Stimulated activated CD8-positive, alpha-beta memory T cell treated with anti-CD3 and anti-CD28 coated beads, Interleukin-12 subunit alpha, Interleukin-12 subunit beta, amount 100 ng/mL, for 1 hour (primary cell): ENCODE data around the gene KRTAP1-5.
"Not testable (repeated sequence)": the region's sequence is repeated elsewhere in the genome, so short reads cannot be mapped to it uniquely, and the experiment has no call there.

Source experiments
- DNase-seq: peaks from one replicate; pipeline ENCODE4 v3.0.0-alpha.2; 2020; ENCODE audit warnings: low read depth

Gene KRTAP1-5

DNA sequence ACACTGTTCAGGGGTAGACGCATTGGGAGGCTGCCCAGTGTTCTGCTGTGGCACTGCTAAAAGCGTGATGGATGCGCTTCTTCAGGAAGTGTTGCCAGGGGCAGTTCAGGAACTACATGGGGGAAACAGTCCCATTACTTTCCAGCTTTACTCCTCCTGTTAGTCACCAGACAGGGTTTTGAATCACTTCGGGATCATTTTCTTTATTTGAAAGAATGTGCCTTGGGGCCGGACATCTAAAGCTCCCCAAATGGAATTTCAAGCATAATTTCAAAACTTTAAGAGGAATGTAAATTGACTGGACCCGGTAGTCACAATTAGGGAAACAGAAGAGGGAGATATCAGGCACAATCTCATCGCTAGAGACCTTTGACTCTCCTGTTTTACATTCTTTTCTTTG is 21.4 kb upstream of the KRTAP1-5 start:
- no peak for DNase-seq

DNA sequence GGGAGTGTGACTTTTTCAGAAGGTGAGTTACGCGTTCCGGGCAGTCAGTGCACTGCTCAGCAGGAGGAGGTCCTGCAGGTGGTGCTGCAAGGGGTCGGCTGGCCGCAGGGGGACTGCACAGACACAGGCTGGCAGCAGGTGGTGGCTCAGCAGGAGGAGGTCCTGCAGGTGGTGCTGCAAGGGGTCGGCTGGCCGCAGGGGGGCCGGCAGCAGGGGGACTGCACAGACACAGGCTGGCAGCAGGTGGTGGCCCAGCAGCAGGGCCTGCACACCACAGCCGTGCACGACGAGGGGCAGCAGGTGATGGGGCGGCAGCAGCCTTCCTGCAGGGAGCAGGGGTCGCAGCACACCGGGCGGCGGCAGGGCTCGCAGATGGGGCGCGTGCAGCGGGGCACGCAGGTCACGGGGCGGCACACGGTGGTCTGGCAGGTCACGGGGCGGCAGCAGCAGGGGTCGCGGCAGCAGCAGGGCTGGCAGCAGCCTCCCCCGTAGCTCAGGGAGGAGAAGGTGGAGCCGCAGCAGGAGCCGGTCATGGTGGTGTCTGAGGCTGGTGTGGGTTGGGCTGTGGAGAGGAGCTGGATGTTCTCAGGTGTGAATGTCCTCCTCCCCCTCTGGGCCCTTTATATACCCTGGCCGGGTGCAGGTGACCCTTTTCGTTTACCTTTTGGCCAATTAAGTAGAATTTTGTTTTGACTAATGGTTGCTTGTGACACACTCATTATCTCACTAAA is 19.9 kb upstream of the KRTAP1-5 start, which contains the start of gene KRTAP2-1:
TSS of gene KRTAP2-1 (minus strand) at position 582 of the 731 bp plus-strand sequence. CDS start at position 533, 49 bp downstream.
- DNase-seq = not testable (repeated sequence)

DNA sequence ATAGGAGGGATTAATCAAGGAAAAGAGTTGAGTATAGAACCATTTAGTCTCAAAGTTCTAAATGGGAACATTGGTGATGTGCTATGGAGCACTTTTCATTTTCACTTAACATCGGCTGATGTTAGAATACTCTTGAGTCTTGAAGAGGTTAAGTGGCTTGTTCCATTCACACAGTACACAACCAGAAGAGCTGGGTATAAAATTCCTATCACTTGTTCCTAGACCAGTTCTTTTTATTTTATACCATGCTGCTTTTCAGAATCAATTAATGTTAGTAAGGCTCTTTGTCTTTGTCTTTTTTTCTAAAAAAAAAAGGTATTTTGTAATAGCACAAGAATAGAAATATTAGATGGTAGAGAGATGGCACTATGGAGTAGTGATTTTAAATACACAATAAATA is 15.9 kb upstream of the KRTAP1-5 start:
- no peak for DNase-seq

DNA sequence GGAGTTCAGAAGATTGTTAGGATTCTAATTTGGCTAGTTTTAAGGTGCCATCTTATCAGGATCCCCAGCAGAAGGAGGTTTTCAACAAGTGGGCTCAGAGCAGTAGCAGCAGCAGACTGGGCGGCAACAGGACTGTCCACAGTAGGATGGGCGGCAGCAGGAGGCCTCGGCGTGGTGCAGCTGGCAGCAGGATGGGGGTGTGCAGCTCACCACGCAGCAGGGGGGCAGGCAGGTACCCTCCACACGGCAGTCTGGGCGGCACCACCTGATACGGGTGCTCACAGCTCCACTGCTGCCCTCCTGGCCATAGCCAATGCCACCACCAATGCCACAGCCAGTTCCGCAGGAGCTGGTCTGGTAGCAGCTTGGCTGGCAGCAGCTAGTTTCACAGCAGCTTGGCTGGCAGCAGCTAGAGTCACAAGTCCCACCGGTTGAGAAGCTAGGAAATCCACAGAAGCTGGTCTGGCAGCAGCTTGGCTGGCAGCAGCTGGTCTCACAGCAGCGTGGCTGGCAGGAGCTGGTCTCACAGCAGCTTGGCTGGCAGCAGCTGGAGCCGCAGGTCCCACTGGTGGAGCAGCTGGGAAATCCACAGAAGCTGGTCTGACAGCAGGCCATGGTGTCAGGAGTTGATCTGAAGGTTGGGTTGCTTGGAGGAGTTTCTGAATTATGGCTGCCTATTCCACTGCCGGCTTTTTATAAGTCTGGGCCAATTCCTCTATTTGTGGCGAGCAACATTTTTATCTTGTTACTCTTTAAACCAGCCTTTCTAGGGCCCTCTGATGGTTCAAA is 14.0 kb upstream of the KRTAP1-5 start, which contains the start of gene KRTAP1-1:
TSS of gene KRTAP1-1 (minus strand) at position 668 of the 789 bp plus-strand sequence. CDS start at position 615, 53 bp downstream.
- not testable (repeated sequence) for DNase-seq

DNA sequence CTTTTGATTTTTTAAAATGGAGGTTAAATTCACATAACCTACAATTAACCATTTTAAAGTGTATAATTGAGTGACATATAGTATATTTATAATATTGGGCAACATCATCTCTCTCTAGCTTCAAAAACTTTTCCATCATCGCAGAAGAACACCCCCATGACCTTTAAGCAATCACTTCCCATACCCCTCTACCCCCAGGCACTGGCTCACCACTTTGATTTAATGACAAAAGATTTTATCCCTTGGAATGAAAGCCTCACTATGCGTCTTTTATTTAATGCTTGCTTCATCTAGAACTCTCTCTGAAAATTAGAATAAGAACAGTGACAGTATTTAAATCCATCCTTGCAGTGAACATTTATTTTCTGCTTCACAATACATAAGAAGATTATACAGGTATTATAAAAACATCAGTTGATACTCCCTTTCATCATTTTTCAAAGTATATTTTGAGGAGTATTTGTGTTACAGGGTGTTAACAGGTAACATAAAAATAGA is 10.9 kb upstream of the KRTAP1-5 start:
- no peak for DNase-seq

DNA sequence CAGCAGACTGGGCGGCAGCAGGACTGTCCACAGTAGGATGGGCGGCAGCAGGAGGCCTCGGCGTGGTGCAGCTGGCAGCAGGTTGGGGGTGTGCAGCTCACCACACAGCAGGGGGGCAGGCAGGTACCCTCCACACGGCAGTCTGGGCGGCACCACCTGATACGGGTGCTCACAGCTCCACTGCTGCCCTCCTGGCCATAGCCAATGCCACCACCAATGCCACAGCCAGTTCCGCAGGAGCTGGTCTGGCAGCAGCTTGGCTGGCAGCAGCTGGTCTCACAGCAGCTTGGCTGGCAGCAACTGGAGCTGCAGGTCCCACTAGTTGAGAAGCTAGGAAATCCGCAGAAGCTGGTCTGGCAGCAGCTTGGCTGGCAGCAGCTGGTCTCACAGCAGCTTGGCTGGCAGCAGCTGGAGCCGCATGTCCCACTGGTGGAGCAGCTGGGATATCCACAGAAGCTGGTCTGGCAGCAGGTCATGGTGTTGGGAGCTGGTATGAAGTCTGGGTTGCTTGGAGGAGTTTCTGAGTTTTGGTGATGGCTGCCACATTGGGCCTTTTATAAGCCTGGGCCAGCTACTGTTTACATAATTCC is 7.4 kb upstream of the KRTAP1-5 start, which contains the start of gene KRTAP1-3:
TSS of gene KRTAP1-3 (minus strand) at position 529 of the 590 bp plus-strand sequence. CDS start at position 476, 53 bp downstream.
- DNase-seq = not testable (repeated sequence)

DNA sequence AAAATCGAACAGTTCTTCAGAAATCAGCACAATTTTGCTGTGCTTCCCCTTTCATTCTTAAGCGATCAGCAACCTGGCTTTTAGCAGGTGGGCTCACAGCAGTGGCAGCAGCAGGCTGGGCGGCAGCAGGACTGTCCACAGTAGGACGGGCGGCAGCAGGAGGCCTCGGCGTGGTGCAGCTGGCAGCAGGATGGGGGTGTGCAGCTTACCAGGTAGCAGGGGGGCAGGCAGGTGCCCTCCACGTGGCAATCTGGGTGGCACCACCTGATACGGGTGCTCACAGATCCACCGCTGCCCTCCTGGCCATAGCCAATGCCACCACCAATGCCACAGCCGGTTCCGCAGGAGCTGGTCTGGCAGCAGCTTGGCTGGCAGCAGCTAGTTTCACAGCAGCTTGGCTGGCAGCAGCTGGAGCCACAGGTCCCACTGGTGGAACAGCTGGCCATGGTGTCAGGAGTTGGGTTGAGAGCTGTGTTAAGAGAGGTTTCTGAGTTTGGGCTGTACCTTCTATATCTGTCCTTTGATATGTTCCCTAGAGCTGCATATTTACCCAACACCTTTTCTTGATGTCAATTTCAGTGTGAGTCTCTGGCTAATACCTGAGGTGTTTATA is 2.7 kb upstream of the KRTAP1-5 start, which contains the start of gene KRTAP1-4:
TSS of gene KRTAP1-4 (minus strand) at position 563 of the 613 bp plus-strand sequence. CDS start at position 446, 117 bp downstream.
- no peak for DNase-seq

DNA sequence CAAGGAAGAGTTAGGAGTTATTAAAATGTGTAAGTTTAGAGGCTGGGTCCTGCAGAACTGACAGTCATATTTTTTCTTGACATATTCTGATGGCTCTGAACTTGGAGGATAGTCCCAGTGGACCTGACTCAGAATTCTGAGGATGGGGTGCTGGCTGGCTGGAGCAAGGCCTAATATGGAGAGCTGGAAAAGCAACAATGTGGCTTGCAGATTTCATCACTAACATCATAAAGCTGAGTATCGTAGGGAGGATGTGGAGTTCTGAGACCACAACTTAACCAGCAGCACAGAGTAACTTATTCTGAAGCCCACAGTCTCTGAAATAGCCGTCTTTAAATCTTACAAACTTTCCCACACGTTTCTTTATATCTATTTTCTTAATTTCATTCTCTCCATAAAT is 2.3 kb downstream of the KRTAP1-5 start:
- no peak for DNase-seq

DNA sequence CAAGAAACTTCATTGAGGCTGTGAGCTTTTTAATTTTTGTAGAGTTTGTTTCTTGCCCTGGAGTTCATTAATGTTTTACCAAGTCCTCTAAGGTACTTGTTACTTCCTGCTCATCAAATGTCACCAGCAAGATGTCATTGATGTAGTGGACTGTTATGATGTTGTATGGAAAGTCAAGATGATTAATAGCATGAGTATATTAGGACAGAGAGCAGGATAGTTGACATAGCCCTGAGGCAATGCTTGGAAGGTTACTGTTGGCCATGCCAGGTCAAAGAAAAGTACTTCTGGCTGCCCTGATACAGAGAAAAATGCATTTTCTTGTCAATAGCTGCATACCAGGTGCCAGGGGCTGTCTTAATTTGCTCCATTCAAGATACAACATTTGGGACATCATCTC is 6.7 kb downstream of the KRTAP1-5 start:
- DNase-seq = no peak

DNA sequence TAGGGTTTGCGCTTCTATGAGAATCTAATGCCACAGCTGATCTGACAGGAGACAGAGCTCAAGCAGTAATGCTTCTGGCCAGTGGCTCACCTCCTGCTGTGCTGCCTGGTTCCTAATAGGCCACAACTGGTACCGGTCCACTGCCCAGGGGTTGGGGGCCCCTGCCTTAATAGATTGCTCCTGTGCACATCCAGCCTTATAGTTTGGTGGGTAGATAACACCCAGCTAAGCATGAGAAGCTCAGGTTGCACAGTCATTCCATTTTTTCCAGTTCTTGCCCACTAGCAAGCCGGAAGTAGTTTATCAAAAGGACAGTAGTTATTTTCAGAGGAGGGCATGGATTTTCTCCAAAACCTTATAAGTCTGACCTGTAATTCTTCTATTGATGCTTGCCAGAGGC is 7.6 kb downstream of the KRTAP1-5 start:
- DNase-seq = no peak

DNA sequence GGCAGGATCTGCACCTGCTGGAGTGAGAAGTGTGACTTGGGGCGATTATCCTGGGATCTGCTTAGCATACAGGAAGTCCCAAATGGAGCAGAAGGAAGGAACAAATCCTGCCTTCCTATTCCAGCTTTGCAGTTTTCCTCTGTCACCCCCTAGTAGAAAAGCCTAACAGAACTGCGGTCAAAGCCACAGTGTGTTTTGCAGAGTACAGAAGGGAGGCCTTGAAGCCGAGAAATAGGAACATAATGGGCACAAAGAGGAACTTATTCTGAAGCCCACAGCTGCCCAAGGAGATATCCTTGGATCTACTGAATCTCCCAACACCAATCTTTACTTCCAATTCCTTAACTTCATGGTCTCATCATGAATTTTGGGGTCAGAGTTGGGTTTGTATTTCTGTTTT is 8.5 kb downstream of the KRTAP1-5 start:
- DNase-seq = no peak

DNA sequence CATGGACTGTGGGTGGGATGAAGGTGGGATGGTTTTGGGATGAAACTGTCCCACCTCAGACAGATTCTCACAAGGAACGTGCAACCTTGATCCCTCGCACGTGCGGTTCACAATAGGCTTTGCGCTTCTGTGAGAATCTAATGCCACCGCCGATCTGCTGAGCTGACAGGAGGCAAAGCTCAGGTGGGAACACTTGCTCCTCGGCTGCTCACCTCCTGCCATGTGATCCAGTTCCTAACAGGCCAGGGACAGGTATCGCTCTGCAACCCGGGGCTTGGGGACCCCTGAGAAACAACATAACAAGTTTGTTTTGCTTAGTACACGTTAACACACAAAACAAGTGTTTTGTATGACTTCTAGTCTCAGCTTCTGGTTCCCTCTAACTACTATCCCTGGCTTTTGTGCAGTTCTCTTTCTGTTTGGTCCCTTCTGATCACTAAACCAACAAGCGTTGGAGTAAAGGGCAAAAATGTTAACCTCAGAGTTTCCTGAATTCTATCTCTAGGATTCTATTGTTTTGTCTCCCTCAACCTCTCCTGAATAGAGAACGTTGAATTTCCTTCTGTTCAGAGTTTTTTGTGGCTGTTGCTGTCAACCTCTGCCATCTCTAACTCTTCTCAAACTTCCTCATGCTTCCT is 10.3 kb downstream of the KRTAP1-5 start:
- no peak for DNase-seq

DNA sequence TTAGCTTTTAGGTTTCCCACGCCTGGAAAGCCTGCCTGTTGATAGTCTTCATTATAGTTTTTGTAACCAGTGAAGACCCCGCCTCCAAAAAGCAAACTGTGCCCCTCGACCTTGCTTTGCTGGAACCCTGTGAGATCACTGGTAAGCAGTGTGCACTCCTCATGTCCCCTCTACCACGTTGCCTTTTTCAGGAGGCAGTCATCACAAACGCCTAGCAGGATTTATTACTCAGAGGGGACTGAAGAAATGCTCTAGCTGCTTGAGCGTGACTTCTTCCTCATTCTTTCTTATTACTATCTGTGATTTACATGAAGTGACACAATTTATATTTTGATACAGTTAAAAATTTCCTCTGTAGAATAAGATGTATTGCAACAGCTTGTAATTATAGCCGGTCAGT is 11.6 kb downstream of the KRTAP1-5 start:
- DNase-seq = no peak

DNA sequence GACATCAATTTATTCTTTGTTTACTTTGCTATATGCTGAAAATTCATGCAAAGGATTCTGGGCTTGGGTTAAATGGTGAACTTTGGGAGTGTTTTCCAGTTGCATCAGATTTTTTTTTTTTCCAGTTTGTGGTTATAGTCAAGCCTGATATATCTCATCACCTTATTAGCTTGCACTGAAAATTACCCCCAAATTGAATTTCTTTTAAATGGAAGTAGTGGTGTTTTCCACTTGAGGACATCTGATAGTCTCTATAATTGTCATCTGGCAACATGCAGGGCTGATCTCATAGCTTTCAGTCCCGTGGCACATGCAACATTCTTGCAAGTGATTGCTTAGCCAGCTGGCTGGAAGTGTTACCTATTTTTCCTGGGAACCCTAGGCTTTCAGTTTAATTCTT is 13.4 kb downstream of the KRTAP1-5 start:
- DNase-seq = no peak

DNA sequence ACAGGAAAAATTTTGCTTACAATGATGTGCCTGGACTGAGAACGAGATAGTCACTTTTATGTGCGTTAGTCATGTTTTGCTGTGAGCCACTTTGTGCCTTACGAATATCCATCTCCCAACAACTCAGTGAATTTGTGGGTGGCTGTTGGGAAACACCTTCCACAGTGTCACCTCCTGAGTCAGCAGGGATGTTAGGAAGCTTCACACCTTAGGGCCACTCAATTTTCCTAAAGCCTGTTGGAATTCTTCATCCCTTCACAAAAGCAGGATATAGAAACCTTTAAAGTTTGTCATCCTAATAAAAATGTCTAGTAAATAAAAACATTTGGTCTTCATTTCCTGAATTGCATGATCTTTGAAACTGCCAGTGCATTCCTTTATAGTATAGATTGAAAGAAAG is 13.8 kb downstream of the KRTAP1-5 start:
- no peak for DNase-seq

DNA sequence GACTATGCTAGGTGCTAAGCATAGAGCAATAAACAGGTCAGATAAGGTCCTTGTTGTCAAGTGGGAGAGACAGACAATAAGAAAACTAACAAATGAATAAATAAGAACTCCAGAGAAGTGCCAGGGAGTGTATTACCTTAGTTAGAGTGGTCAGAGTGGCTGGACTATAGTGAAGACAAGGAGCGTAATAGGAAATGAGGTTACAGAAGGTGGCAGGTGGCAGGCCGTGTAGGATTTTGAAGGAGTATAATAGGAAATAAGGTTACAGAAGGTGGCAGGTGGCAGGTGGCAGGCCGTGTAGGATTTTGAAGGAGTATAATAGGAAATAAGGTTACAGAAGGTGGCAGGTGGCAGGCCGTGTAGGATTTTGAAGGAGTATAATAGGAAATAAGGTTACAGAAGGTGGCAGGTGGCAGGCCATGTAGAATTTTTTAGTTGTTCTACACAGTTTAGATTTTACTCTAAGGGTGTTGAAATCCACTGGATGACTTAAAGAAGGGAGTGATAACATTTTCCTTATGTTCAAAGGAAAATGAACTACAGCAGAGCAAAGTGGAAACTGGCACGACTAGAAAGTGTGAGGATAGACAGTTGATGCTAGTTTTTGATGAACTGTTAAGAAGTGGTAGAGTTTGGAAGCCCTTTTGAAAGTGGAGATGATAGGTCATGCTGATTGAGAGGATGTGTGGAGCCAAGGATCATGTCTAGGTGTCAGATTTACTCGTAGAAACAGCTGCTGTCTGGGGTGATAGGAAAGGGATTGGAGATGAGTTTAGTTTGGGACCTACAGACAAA is 14.5 kb downstream of the KRTAP1-5 start:
- no peak for DNase-seq

DNA sequence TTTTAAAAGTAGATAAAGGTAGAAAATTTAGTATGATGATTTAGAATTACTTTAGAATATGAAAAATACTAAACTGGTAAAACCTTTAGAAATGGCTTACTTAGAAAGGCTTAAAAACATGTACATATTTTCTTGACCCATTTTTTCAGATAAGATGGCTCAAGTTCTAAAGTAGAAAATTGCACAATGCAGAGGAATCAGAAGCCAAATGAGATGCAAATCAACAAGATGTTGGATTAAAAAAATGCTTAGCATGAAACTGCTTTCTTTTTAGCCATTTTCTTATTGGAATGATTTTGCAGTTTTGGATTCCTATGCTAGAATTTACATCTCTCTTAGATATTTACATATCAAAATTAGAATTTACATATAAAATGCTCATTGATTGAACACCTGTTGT is 16.6 kb downstream of the KRTAP1-5 start:
- DNase-seq = no peak

DNA sequence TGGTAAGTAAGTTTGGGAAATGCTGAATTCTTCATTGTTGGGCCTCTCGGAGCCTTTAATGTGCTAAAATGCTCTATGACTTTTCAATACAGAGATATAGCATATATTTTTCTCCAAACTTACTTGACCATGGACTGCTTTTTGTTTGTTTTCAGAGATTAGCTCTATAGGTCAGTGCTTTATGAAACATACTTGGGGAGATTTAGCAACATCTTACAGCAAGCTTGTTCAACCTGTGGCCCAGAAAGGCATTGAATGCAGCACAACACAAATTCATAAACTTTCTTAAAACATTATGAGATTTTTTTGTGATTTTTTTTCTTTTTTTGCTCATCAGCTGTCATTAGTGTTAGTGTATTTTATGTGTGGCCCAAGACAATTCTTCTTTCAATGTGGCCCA is 17.1 kb downstream of the KRTAP1-5 start:
- no peak for DNase-seq

DNA sequence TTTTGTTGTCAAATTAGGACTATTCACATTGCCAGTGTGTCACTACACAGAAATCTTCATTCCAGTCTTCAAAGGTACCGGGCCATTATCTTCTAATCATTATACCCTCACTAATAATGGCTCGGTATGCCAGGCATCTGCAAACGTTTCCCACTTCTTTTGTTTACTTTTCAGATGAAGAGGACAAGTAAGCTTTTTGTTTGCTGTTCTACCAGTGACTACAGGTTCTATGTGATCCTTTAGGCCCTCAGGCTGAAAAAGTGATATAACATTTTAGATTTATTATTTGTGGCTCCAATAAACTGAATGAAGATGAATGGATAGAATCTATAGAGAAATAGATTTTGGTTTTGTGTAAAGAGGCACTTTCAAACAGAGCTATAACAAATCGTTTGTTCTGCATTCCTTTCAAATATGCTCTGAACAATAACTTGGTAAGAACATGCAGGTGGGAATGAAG is 17.7 kb downstream of the KRTAP1-5 start:
- DNase-seq = no peak

DNA sequence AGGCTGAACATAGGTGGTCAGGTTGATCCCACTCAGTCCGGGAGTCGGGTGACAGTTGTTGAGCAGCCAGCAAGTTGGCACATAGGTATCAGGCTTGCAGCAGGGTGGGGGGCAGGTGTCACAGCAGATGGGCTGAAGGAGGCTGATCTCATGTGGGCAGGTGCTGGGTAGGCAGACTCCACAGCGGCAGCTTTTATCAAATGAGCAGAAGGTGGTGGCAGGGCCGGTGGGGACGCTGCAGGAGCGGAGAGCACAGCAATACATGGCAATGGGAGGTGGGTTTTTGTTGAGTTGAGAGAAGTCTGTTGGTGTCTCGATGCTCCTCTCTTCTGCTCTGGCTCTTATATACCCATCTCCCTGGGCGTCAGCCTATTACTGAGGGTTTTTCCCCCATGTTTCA is 18.2 kb downstream of the KRTAP1-5 start, which contains the start of gene KRTAP3-1:
TSS of gene KRTAP3-1 (minus strand) at position 318 of the 400 bp plus-strand sequence. CDS start at position 264, 54 bp downstream.
- no peak for DNase-seq
